Naive thymus-derived CD4-positive, alpha-beta T cell (primary cell): Measurements from ENCODE around the gene SPAG5. TPM values are rescaled to one million over a fixed set of nuclear protein-coding genes. Genes with fewer than 3 reads are reported as not detected.
"Not testable (repeated sequence)": the region's sequence is repeated elsewhere in the genome, so short reads cannot be mapped to it uniquely, and the experiment has no call there.

Source experiments
- ATAC-seq: fragments of 150-1000 bp; cut with Tn5 transposase; 2 replicates; pipeline ENCODE4 v1.10.0; 2021; ENCODE audit warnings: mild to moderate bottlenecking, moderate library complexity
- CTCF ChIA-PET: fragments of 350-600 bp; sonication (Branson Sonifier 250); formaldehyde crosslinking; loops from one replicate; lab custom pipeline; 2021; ENCODE audit warnings: antibody characterized with exemption; lab: Charles Lee
- POLR2A ChIA-PET: fragments of 350-600 bp; sonication (Branson Sonifier 250); formaldehyde crosslinking; loops from one replicate; lab custom pipeline; 2021; ENCODE audit warnings: antibody characterized with exemption, inconsistent platforms; lab: Charles Lee
- DNase-seq, 9 donors: peaks; one replicate each; pipeline versions ENCODE4 v3.0.0 to v3.0.0-alpha.2; 2020 to 2022; ENCODE audit warnings: mixed read lengths in 1 of 9
- H3K27ac ChIP-seq: one replicate; pipeline ENCODE4 v1.7.0; 2013; ENCODE audit warnings: mild to moderate bottlenecking, low read depth, low read length, moderate library complexity
- H3K27me3 ChIP-seq, 2 donors: one replicate each; pipeline ENCODE4 v1.7.0; 2013; ENCODE audit warnings: low read length in 2 of 2, mild to moderate bottlenecking in 2 of 2, moderate library complexity in 2 of 2; ENCODE audit not compliant: control insufficient read depth in 2 of 2, insufficient read depth in 2 of 2
- H3K36me3 ChIP-seq, 3 experiments: 1 replicate in 2 of 3; 2 replicates in 1 of 3; pipeline ENCODE4 v1.7.0; 2013; ENCODE audit warnings: low read length in 3 of 3, mild to moderate bottlenecking in 3 of 3, moderate library complexity in 1 of 3; ENCODE audit not compliant: insufficient read depth in 3 of 3, control insufficient read depth in 2 of 3
- H3K4me1 ChIP-seq, 2 donors: one replicate each; pipeline ENCODE4 v1.7.0; 2013; ENCODE audit warnings: low read length in 2 of 2, mild to moderate bottlenecking in 2 of 2, moderate library complexity in 1 of 2; ENCODE audit not compliant: control insufficient read depth in 2 of 2, insufficient read depth in 2 of 2
- H3K4me3 ChIP-seq: 2 replicates; pipeline ENCODE4 v1.7.0; 2013; ENCODE audit warnings: mild to moderate bottlenecking, low read length
- H3K9me3 ChIP-seq, 3 experiments: 1 replicate in 2 of 3; 2 replicates in 1 of 3; pipeline ENCODE4 v1.7.0; 2013; ENCODE audit warnings: low read length in 3 of 3; ENCODE audit not compliant: control insufficient read depth in 2 of 3
- H3K27ac Mint-ChIP-seq, 9 donors: one replicate each; pipeline ENCODE4 v1.8.0; 2020 to 2022; ENCODE audit warnings: mixed read lengths in 9 of 9, mild to moderate bottlenecking in 8 of 9, moderate library complexity in 5 of 9, inconsistent platforms in 2 of 9
- H3K27me3 Mint-ChIP-seq, 5 donors: one replicate each; pipeline ENCODE4 v1.8.0; 2021 to 2022; ENCODE audit warnings: mixed read lengths in 5 of 5, mild to moderate bottlenecking in 1 of 5
- H3K36me3 Mint-ChIP-seq, 5 donors: one replicate each; pipeline ENCODE4 v1.8.0; 2020 to 2022; ENCODE audit warnings: mixed read lengths in 5 of 5, mild to moderate bottlenecking in 3 of 5, inconsistent platforms in 1 of 5
- H3K4me1 Mint-ChIP-seq, 7 donors: one replicate each; pipeline ENCODE4 v1.8.0; 2020 to 2022; ENCODE audit warnings: mixed read lengths in 7 of 7, mild to moderate bottlenecking in 3 of 7, inconsistent platforms in 1 of 7
- H3K4me3 Mint-ChIP-seq, 10 donors: one replicate each; pipeline ENCODE4 v1.8.0; 2020 to 2022; ENCODE audit warnings: mild to moderate bottlenecking in 10 of 10, mixed read lengths in 10 of 10, moderate library complexity in 6 of 10, inconsistent platforms in 2 of 10
- H3K9me3 Mint-ChIP-seq, 11 donors: one replicate each; pipeline ENCODE4 v1.8.0; 2020 to 2022; ENCODE audit warnings: mixed read lengths in 11 of 11, mild to moderate bottlenecking in 4 of 11, inconsistent platforms in 1 of 11, moderate library complexity in 1 of 11
- intact Hi-C, 2 donors: fragments of 100-400 bp; cut with micrococcal nuclease; formaldehyde crosslinking; loops; one replicate each; pipeline ENCODE4 v1.15.1; 2023
- polyA plus RNA-seq, 2 donors: library from polyadenylated mRNA; unstranded; fragments of 300-500 nt; fragmentation: Illumina TruSeq; gene quantifications; one replicate each; pipeline ENCODE4 v1.2.3, GENCODE V29; 2021
- total RNA-seq, 6 experiments: library from RNA in 5 of 6; stranded (reverse) in 5 of 6; gene quantifications; 1 replicate in 5 of 6; 2 replicates in 1 of 6; pipeline ENCODE4 v1.2.3 and lab custom pipeline; 2021 to 2026

SPAG5 gene
- total and polyA plus RNA-seq, 7 experiments from 2014 or later: 1.6 to 95.3 (median 11.8) TPM

DNA sequence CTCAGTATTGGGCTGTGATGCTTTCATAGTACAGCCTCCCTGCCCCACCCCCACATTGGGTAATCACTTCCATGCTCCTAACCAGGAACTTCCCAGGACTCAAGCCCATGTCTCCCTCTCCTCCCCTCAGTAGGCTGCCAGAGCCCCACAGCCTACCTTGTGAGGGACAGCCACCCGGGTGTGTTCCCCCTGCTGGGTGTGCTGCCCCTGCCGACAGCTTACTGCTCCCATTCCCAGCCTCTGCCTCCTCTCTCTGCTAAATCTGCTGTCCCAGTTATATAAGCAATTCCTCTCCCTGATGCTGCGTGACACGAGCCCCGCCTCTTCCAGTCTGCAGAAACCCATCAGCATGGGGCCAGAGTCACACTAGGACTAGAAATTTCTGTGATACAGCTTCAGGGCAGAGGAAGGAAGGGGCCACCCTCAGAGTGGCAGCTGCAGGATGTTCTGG is 15.1 kb upstream of the SPAG5 start, which contains the start of gene RSKR:
TSS of gene RSKR (minus strand) at position 255 of the 451 bp plus-strand sequence. CDS start at position 231, 24 bp downstream.
- Histone ChIP-seq H3K9me3 (no peaks in the 10 kb centered on the region), H3K4me3 (no peak within 1 kb of the TSS), H3K4me1 (no peaks in the 10 kb centered on the region), H3K27ac (no peak within 1 kb of the TSS), H3K36me3 (peaks cover 10 to 51% (median 36%) of the 10 kb centered on the region in 3 experiments), H3K27me3 (no peaks in the 10 kb centered on the region)
- no peak for ATAC-seq
- ChIA-PET CTCF (interaction anchor here (0.6 to 3.5 kb wide), 6 partner anchors 9 to 119 kb away, joined by 3 to 19 read pairs (median 5); partner anchors contain the start of gene PIGS), POLR2A (no interaction called here)
- DNase-seq: no peak
- H3K27me3 Mint-ChIP-seq: no peaks in the 10 kb centered on the region
- intact Hi-C loops: loop anchor here (1.0 to 5.0 kb wide), 5 partner anchors 15 to 120 kb away; partner anchors contain the start of genes ALDOC (in 1 of the 2) and SPAG5 (in 1 of the 2)
- H3K9me3 Mint-ChIP-seq: no peaks in the 10 kb centered on the region
- H3K4me3 Mint-ChIP-seq: no peak within 1 kb of the TSS
- H3K4me1 Mint-ChIP-seq: peaks cover 6 to 19% (median 10%) of the 10 kb centered on the region in 7 donors
- peaks cover 10 to 35% (median 18%) of the 10 kb centered on the region in 5 donors for H3K36me3 Mint-ChIP-seq
- H3K27ac Mint-ChIP-seq: peak within 1 kb of the TSS in 7 of 9 donors; percentile 32 to 74 (median 56)

DNA sequence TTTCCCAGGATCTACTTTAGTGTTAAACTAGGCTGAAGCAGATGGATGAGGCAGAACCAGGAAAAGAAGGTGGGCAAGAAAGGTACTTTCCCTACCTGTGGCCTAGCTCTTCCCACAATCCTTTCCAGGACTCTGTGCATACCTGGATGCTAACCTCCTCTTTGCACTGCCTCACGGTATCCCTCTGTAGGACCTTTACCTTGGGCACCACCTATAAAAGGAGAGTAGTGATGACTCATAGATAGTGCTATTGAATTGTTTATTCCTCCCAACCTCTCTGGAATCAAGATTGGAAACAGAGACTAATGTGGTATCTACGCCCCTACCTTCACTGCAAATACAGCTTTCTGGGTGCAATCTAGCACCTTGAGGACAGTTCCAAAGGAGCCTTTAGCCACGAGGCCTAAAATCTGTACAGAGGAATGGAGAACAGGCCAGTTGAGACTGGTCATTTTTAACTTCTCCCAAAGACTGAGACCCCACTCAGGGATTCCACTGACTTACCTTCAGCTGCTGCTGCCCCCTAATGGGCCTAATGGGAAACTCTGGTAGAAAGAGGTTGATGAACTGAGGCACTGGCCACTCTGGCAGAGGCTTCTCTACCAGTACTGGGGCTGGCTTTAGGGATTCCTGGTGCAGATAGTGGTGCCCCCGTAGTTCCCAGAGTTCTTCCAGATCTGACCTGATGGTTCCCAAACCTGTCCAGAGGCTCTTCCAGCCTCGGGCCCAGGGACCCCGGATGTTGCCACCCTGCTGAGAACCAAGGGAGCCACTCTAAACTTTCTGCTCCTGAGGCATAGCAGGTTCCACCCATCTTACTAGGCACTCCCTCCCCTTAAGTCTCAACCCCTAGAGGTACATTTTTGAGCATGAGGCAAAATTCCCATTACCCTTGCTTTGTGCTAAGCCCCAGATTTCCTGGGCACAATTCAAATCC is 14.4 kb upstream of the SPAG5 start:
- H3K27ac Mint-ChIP-seq: peak overlapping the region in 6 of 9 donors; percentile 38 to 75 (median 64)

GRCh38 chr17:28612531-28612930 is 13.7 kb upstream of the SPAG5 start:
- H3K36me3 ChIP-seq: peaks cover 5 to 40% (median 26%) of the 10 kb centered on the region in 3 experiments

More for the DNA sequence above, 14.4 kb upstream of the SPAG5 start:
- Mint-ChIP-seq H3K27me3 (no peaks in the 10 kb centered on the region), H3K9me3 (no peaks in the 10 kb centered on the region), H3K4me1 (peaks cover 6 to 19% (median 10%) of the 10 kb centered on the region in 7 donors), H3K36me3 (peaks cover 6 to 30% (median 13%) of the 10 kb centered on the region in 5 donors), H3K4me3 (no peak overlapping the region)
- Histone ChIP-seq H3K36me3 (peaks cover 5 to 44% (median 29%) of the 10 kb centered on the region in 3 experiments), H3K4me3 (no peak overlapping the region), H3K9me3 (no peaks in the 10 kb centered on the region), H3K4me1 (no peaks in the 10 kb centered on the region), H3K27ac (no peak overlapping the region), H3K27me3 (no peaks in the 10 kb centered on the region)
- CTCF ChIA-PET: interaction anchor here (0.7 to 3.5 kb wide), 10 partner anchors 13 to 120 kb away, joined by 3 to 19 read pairs (median 4); partner anchors contain the start of gene PIGS
- DNase-seq (peak in 7 of 9 donors; percentile 27 to 45 (median 41)), ATAC-seq (peak; percentile 70)
- intact Hi-C loops: loop anchor here (1.0 to 5.0 kb wide), 5 partner anchors 14 to 119 kb away; partner anchors contain the start of genes ALDOC (in 1 of the 2) and SPAG5 (in 1 of the 2)
- POLR2A ChIA-PET: interaction anchor here (1.0 to 1.4 kb wide), 2 partner anchors 13 to 41 kb away, joined by 3 to 5 read pairs; partner anchors contain the start of genes PIGS and SPAG5

GRCh38 chr17:28610376-28610775 is 11.6 kb upstream of the SPAG5 start:
- Mint-ChIP-seq H3K27ac (peak overlapping the region in 1 of 9 donors; percentile 13), H3K36me3 (peaks cover 0 to 14% (median 4%) of the 10 kb centered on the region in 5 donors), H3K4me1 (peaks cover 6 to 19% (median 10%) of the 10 kb centered on the region in 7 donors), H3K27me3 (no peaks in the 10 kb centered on the region), H3K4me3 (no peak overlapping the region), H3K9me3 (no peaks in the 10 kb centered on the region)
- no peak overlapping the region for H3K4me3 ChIP-seq
- H3K9me3 ChIP-seq: no peaks in the 10 kb centered on the region
- DNase-seq: no peak
- H3K4me1 ChIP-seq: no peaks in the 10 kb centered on the region
- no peaks in the 10 kb centered on the region for H3K27me3 ChIP-seq
- CTCF ChIA-PET: interaction anchor here (0.6 to 3.5 kb wide), 5 partner anchors 10 to 115 kb away, joined by 3 to 13 read pairs (median 3); no protein-coding TSS in a partner anchor
- POLR2A ChIA-PET: interaction anchor here (0.7 to 2.0 kb wide), 5 partner anchors 11 to 63 kb away, joined by 3 to 8 read pairs (median 3); partner anchors contain the start of gene ALDOC
- intact Hi-C loops: loop anchor here in 1 of 2 donors (5.0 kb wide), 1 partner anchor 33 kb away; the partner anchor contains the start of gene ALDOC
- H3K27ac ChIP-seq: no peak overlapping the region
- no peak for ATAC-seq
- H3K36me3 ChIP-seq: peaks cover 1 to 18% (median 5%) of the 10 kb centered on the region in 3 experiments

More at GRCh38 chr17:28612531-28612930, 13.7 kb upstream of the SPAG5 start:
- DNase-seq (no peak), ATAC-seq (no peak)
- POLR2A ChIA-PET: interaction anchor here (1.0 to 1.4 kb wide), 2 partner anchors 13 to 41 kb away, joined by 3 to 5 read pairs; partner anchors contain the start of genes PIGS and SPAG5
- no peak overlapping the region for H3K4me3 Mint-ChIP-seq
- peaks cover 6 to 19% (median 10%) of the 10 kb centered on the region in 7 donors for H3K4me1 Mint-ChIP-seq
- CTCF ChIA-PET: interaction anchor here (0.7 to 3.5 kb wide), 8 partner anchors 12 to 120 kb away, joined by 3 to 19 read pairs (median 4); partner anchors contain the start of gene PIGS
- Histone ChIP-seq H3K9me3 (no peaks in the 10 kb centered on the region), H3K27me3 (no peaks in the 10 kb centered on the region), H3K4me3 (no peak overlapping the region), H3K4me1 (no peaks in the 10 kb centered on the region), H3K27ac (no peak overlapping the region)
- no peaks in the 10 kb centered on the region for H3K9me3 Mint-ChIP-seq
- H3K27me3 Mint-ChIP-seq: no peaks in the 10 kb centered on the region
- intact Hi-C loops: loop anchor here in 1 of 2 donors (5.0 kb wide), 1 partner anchor 35 kb away; the partner anchor contains the start of gene ALDOC
- peak overlapping the region in 7 of 9 donors; percentile 3 to 84 (median 57) for H3K27ac Mint-ChIP-seq
- peaks cover 5 to 29% (median 13%) of the 10 kb centered on the region in 5 donors for H3K36me3 Mint-ChIP-seq

DNA sequence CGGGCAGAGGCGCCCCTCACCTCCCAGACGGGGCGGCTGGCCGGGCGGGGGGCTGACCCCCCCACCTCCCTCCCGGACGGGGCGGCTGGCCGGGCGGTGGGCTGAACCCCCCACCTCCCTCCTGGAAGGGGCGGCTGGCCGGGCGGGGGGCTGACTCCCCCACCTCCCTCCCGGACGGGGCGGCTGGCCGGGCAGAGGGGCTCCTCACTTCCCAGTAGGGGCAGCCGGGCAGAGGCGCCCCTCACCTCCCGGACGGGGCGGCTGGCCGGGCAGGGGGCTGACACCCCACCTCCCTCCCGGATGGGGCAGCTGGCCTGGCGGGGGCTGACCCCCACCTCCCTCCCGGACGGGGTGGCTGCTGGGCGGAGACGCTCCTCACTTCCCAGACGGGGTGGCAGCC is 5.2 kb upstream of the SPAG5 start:
- H3K9me3 Mint-ChIP-seq, H3K27me3 ChIP-seq, H3K4me3 ChIP-seq, H3K36me3 Mint-ChIP-seq, H3K4me1 Mint-ChIP-seq, POLR2A ChIA-PET, ATAC-seq, H3K36me3 ChIP-seq, H3K27ac ChIP-seq, H3K4me1 ChIP-seq, H3K27me3 Mint-ChIP-seq, intact Hi-C loops, DNase-seq, H3K27ac Mint-ChIP-seq, H3K4me3 Mint-ChIP-seq, H3K9me3 ChIP-seq, CTCF ChIA-PET: not testable (repeated sequence)
